GM12878 (cell line): ENCODE results near the gene GNL3. TPM values are rescaled to one million over a fixed set of nuclear protein-coding genes. Genes with fewer than 3 reads are reported as not detected.

ENCODE experiments used
- ATAC-seq: fragments of 200-7000 bp; cut with Tn5 transposase; 3 replicates; pipeline ENCODE4 v1.9.1; 2020; ENCODE audit warnings: mild to moderate bottlenecking, moderate library complexity
- BruUV-seq: library from RNA; stranded (reverse); fragments of 400-500 nt; replicated peaks from 2 replicates; lab custom pipeline; 2021; lab: Mats Ljungman, UMichigan
- CTCF ChIA-PET: fragments of 300-600 bp; sonication (Branson Sonifier 250); formaldehyde crosslinking; extraction: SDS; loops from one replicate; lab custom pipeline; 2021; ENCODE audit warnings: inconsistent platforms; lab: Yijun Ruan, JAX
- POLR2A ChIA-PET: fragments of 350-600 bp; formaldehyde crosslinking; extraction: SDS; loops from one replicate; lab custom pipeline; 2021; ENCODE audit warnings: inconsistent platforms; lab: Charles Lee
- RAD21 ChIA-PET: fragments of 300-600 bp; sonication (Branson Sonifier 250); formaldehyde crosslinking; loops from one replicate; lab custom pipeline; 2023; ENCODE audit warnings: antibody characterized with exemption; ENCODE audit not compliant: unreplicated experiment; lab: Charles Lee
- SMC1A ChIA-PET: fragments of 300-600 bp; sonication (Branson Sonifier 250); formaldehyde crosslinking; loops from one replicate; lab custom pipeline; 2023; ENCODE audit not compliant: unreplicated experiment, uncharacterized antibody; lab: Charles Lee
- DNase-seq: peaks from one replicate; pipeline ENCODE4 v3.0.0-alpha.2; 2011; ENCODE audit warnings: low read depth, low spot score
- FAIRE-seq: peaks from 3 replicates; lab custom pipeline; 2011; peaks lifted over from hg19 to GRCh38; lab: Jason Lieb, UNC
- H2AFZ ChIP-seq: 2 replicates; pipeline ENCODE4 v1.6.0; 2011; ENCODE audit warnings: low read depth, low read length, control low read depth; ENCODE audit not compliant: control insufficient read depth
- H3K27ac ChIP-seq: 2 replicates; pipeline ENCODE4 v1.5.1; 2011; ENCODE audit warnings: control low read depth; ENCODE audit not compliant: control insufficient read depth, insufficient read depth
- H3K27me3 ChIP-seq, 2 experiments: replicated peaks in 1 of 2; 2 replicates each; pipeline versions ENCODE4 v1.6.0 to v1.6.1; 2011; ENCODE audit warnings: low read length in 1 of 2; ENCODE audit not compliant: control insufficient read depth in 2 of 2, insufficient read depth in 2 of 2
- H3K36me3 ChIP-seq, 2 experiments: 2 replicates each; pipeline ENCODE4 v1.5.1; 2011; ENCODE audit warnings: low read length in 1 of 2; ENCODE audit not compliant: control insufficient read depth in 2 of 2, insufficient read depth in 2 of 2
- H3K4me1 ChIP-seq: 2 replicates; pipeline ENCODE4 v1.6.1; 2011; ENCODE audit warnings: mild to moderate bottlenecking, low read length, moderate library complexity, mixed read lengths; ENCODE audit not compliant: control insufficient read depth, insufficient read depth
- H3K4me2 ChIP-seq: 2 replicates; pipeline ENCODE4 v1.6.0; 2011; ENCODE audit warnings: control low read depth; ENCODE audit not compliant: control insufficient read depth, insufficient read depth
- H3K4me3 ChIP-seq: fragments of 200-600 bp; sonication (generic); 2 replicates; pipeline ENCODE4 v1.5.1; 2016
- H3K79me2 ChIP-seq: 2 replicates; pipeline ENCODE4 v1.6.0; 2011; ENCODE audit warnings: low read length; ENCODE audit not compliant: control insufficient read depth, insufficient read depth
- H3K9ac ChIP-seq: 2 replicates; pipeline ENCODE4 v1.8.0; 2011; ENCODE audit warnings: low read length, control low read depth, mixed read lengths; ENCODE audit not compliant: control insufficient read depth, insufficient read depth
- H3K9me3 ChIP-seq: replicated peaks from 3 replicates; pipeline ENCODE4 v1.5.1; 2011; ENCODE audit warnings: mild to moderate bottlenecking, low read length; ENCODE audit not compliant: control insufficient read depth, insufficient read depth
- H4K20me1 ChIP-seq: 2 replicates; pipeline ENCODE4 v1.6.0; 2011; ENCODE audit not compliant: control insufficient read depth, insufficient read depth
- ATF7 ChIP-seq: fragments of 450-650 bp; IDR thresholded peaks from 2 replicates; pipeline ENCODE4 v1.6.1; 2016; ENCODE audit warnings: low read depth, mild to moderate bottlenecking
- CEBPB ChIP-seq, 2 experiments: fragments of 150-350 bp in 1 of 2; IDR thresholded peaks; 2 replicates each; pipeline ENCODE4 v1.6.1; 2012 to 2014; ENCODE audit warnings: low read depth in 2 of 2, low read length in 2 of 2, borderline replicate concordance in 1 of 2, inconsistent platforms in 1 of 2
- DPF2 ChIP-seq: fragments of 450-650 bp; IDR thresholded peaks from 2 replicates; pipeline ENCODE4 v1.6.1; 2017; ENCODE audit warnings: mild to moderate bottlenecking
- LARP7 ChIP-seq: fragments of 450-650 bp; IDR thresholded peaks from 2 replicates; pipeline ENCODE4 v1.6.1; 2017; ENCODE audit warnings: mild to moderate bottlenecking
- NBN ChIP-seq: fragments of 450-650 bp; IDR thresholded peaks from 2 replicates; pipeline ENCODE4 v1.6.1; 2016
- NR2F1 ChIP-seq: fragments of 450-650 bp; conservative IDR thresholded peaks from 2 replicates; pipeline ENCODE4 v1.6.1; 2017; ENCODE audit warnings: mild to moderate bottlenecking
- PML ChIP-seq: IDR thresholded peaks from 2 replicates; pipeline ENCODE4 v1.6.1; 2012; ENCODE audit warnings: low read length, inconsistent platforms
- POLR2A ChIP-seq: IDR thresholded peaks from 2 replicates; pipeline ENCODE4 v1.6.1; 2011; ENCODE audit warnings: low read depth, mild to moderate bottlenecking, low read length
- SREBF2 ChIP-seq: IDR thresholded peaks from 2 replicates; pipeline ENCODE4 v1.6.1; 2012; ENCODE audit warnings: mild to moderate bottlenecking, low read length
- STAT1 ChIP-seq: fragments of 450-650 bp; conservative IDR thresholded peaks from 2 replicates; pipeline ENCODE4 v1.6.1; 2014; ENCODE audit warnings: antibody characterized with exemption, mild to moderate bottlenecking
- WGBS: methylation state at CpG from one replicate; pipeline ENCODE4 v1.1.6; 2016; ENCODE audit warnings: low lambda C conversion rate; ENCODE audit not compliant: insufficient replicate concordance, insufficient coverage; ENCODE audit errors: missing lambda C conversion rate; 5-methylcytosine and 5-hydroxymethylcytosine counted together
- in situ Hi-C: fragments of 300-500 bp; cut with MboI; formaldehyde crosslinking; loops from 9 replicates; pipeline ENCODE4 v1.14.3; 2018; ENCODE audit warnings: mixed read lengths
- intact Hi-C: fragments of 100-400 bp; cut with micrococcal nuclease; formaldehyde crosslinking; loops from one replicate; pipeline ENCODE4 v1.14.2; 2022; ENCODE audit not compliant: unreplicated experiment
- polyA plus RNA-seq, 11 experiments: library from polyadenylated mRNA; depleted of rRNA in 4 of 11; unstranded in 6 of 11; stranded (reverse) in 5 of 11; fragments of >200 nt; fragmentation: Nextera tagmentation in 4 of 11; fragmentation: Illumina TruSeq in 1 of 11; extraction: Ambion mirVana in 4 of 11; extraction: Trizol in 1 of 11; gene quantifications; 1 replicate in 1 of 11; 2 replicates in 10 of 11; pipeline versions ENCODE4 v1.2.1 to v1.2.3, GENCODE V29; 2011 to 2016; ENCODE audit warnings: inconsistent platforms in 2 of 11, missing spikeins in 2 of 11, low read depth in 1 of 11
- total RNA-seq, 4 experiments: library from RNA; depleted of rRNA in 3 of 4; stranded (reverse); fragments of >200 nt in 3 of 4; fragmentation: Illumina TruSeq in 1 of 4; extraction: Trizol in 1 of 4; gene quantifications; 2 replicates each; pipeline versions ENCODE4 v1.2.1 to v1.2.3, GENCODE V29; 2013 to 2021
- TF ChIP-seq, protein P1 (sequence below): fragments of 450-650 bp; IDR thresholded peaks from 2 replicates; pipeline ENCODE4 v1.6.1; 2017; ENCODE audit warnings: borderline replicate concordance
- TF ChIP-seq, protein P2 (sequence below): IDR thresholded peaks from 2 replicates; pipeline ENCODE4 v1.6.1; 2011; ENCODE audit warnings: mild to moderate bottlenecking, low read depth, low read length, moderate library complexity; ENCODE audit not compliant: insufficient replicate concordance

Gene GNL3
- total and polyA plus RNA-seq, 10 of the 15 experiments (the other 5 are each of a cell fraction or from before 2014, with no cell fraction given) = 172 to 368 (median 257) TPM

DNA sequence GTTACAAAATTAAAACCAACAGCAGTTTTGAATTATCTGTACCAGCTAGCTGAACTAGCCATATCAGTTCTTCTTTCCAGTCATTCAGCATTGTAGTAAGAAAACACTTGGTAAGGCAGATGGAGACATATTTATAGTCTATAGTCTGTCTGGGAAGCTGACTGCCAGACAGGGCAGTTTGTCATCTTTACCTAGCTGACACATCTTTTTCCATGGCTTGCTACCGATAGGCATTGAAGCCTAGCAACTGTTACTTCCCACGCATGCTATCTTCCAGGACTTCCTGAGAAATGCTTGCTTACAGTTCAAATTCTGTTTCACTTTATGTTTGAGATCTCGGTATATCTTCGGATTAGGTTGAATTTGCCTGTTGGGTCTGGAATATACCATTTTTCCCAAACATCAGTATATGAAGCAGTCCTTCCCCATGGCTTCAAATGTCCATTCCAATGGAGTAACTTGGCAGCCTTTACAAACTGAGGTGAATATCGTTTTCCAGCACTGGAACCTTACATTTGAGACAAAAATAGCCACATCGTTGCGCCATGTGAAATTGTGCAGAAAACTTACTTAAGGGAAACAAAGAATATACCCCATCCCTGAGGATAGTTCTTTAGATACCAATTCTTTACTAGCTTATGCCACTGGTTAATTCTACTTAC is 8.8 kb downstream of the GNL3 start:
- Histone ChIP-seq H3K9ac (no peak overlapping the region), H3K4me1 (peaks cover 36% of the 10 kb centered on the region), H3K79me2 (peaks cover 16% of the 10 kb centered on the region), H2AFZ (no peak overlapping the region), H3K36me3 (peaks cover 19 to 54% of the 10 kb centered on the region in 2 experiments), H3K4me2 (no peak overlapping the region; the same call in 1 of the 2 replicates), H4K20me1 (no peaks in the 10 kb centered on the region), H3K9me3 (no peaks in the 10 kb centered on the region), H3K27ac (no peak overlapping the region), H3K4me3 (no peak overlapping the region), H3K27me3 (no peaks in the 10 kb centered on the region)
- ChIA-PET SMC1A (interaction anchor here (1.0 to 1.7 kb wide), 3 partner anchors 8 to 149 kb away, joined by 3 to 5 read pairs (median 3); no protein-coding TSS in a partner anchor), POLR2A (no interaction called here), CTCF (no interaction called here), RAD21 (no interaction called here)
- TF ChIP-seq POLR2A (peak; percentile 39; the same call in 1 of the 2 replicates), STAT1 (no peak)
- WGBS = 86% methylated on average over 7 of the region's 7 CpGs
- TSS peak; percentile 72 for BruUV-seq
- in situ Hi-C loops = no loop called here
- DNase-seq (no peak), ATAC-seq (no peak), FAIRE-seq (no peak)
- intact Hi-C loops = no loop called here

DNA sequence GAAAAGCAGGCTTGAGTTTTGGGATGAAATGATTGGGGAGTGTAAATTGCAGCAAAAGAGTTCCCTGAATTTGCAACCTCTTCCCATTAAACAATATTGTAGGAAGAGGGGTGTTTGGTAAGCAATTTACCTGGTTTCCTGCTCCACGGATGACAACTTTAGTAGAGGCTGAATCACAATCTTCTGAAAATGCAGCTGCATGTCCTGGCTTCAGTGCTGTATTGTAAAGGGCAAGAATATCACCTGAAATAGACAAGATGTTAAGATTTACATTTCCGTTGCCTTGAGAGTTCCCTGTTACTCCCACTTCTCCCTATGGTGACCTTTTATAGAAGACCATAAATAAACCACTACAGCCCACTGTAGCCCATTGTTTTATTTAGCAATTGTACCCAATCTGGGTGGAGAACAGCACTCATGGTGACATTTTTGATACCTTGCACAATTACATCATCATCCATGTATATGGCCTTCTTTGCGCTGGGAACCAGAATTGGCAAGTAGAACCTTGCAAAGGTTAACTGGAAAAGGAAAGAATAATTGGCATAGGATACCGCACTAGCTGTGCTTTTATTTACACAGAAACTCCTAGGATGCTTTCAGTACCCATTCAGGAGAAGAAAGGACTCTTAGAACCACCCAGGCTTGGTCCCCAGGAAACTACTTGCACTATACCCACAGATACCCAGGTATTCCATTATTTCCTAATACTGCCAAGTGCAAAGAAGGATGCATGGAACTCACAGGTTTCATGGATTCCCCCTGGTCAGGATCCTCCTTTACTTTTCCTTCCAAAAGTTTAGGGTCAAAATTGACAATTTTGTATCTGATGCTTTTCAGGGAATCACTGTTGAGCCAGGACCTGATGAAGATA is 10.2 kb downstream of the GNL3 start:
- Histone ChIP-seq H3K36me3 (peaks cover 15 to 41% of the 10 kb centered on the region in 2 experiments), H3K4me3 (peak overlapping the region; percentile 14; the same call in 1 of the 2 replicates), H2AFZ (no peak overlapping the region), H3K9me3 (no peaks in the 10 kb centered on the region), H3K79me2 (peaks cover 9% of the 10 kb centered on the region), H3K9ac (no peak overlapping the region), H3K4me2 (peak overlapping the region; percentile 85; the same call in 1 of the 2 replicates), H3K27me3 (no peaks in the 10 kb centered on the region), H3K27ac (peak overlapping the region; percentile 91), H4K20me1 (no peaks in the 10 kb centered on the region), H3K4me1 (peaks cover 36% of the 10 kb centered on the region)
- no peak for DNase-seq
- FAIRE-seq = no peak
- CTCF ChIA-PET = interaction anchor here (0.7 to 1.2 kb wide), 2 partner anchors 14 to 18 kb away, joined by 3 read pairs; no protein-coding TSS in a partner anchor
- POLR2A ChIA-PET = interaction anchor here (0.6 to 2.5 kb wide), 8 partner anchors 10 to 619 kb away, joined by 3 to 25 read pairs (median 3); partner anchors contain the start of genes GLT8D1, GNL3, PBRM1 and SPCS1
- RAD21 ChIA-PET = interaction anchor here (0.8 to 1.6 kb wide), 5 partner anchors 9 to 59 kb away, joined by 3 to 6 read pairs (median 5); partner anchors contain the start of genes GLT8D1 and SPCS1
- in situ Hi-C loops = no loop called here
- WGBS = 73% methylated on average over 4 of the region's 4 CpGs
- SMC1A ChIA-PET = interaction anchor here (0.7 to 2.1 kb wide), 5 partner anchors 9 to 42 kb away, joined by 3 to 17 read pairs (median 4); partner anchors contain the start of genes GLT8D1 and SPCS1
- intact Hi-C loops = no loop called here
- ATAC-seq = peak; percentile 10
- no TSS peak for BruUV-seq
- no peak for TF ChIP-seq NBN
- TF ChIP-seq, protein P1, sequence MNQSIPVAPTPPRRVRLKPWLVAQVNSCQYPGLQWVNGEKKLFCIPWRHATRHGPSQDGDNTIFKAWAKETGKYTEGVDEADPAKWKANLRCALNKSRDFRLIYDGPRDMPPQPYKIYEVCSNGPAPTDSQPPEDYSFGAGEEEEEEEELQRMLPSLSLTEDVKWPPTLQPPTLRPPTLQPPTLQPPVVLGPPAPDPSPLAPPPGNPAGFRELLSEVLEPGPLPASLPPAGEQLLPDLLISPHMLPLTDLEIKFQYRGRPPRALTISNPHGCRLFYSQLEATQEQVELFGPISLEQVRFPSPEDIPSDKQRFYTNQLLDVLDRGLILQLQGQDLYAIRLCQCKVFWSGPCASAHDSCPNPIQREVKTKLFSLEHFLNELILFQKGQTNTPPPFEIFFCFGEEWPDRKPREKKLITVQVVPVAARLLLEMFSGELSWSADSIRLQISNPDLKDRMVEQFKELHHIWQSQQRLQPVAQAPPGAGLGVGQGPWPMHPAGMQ = no peak
- TF ChIP-seq PML = no peak; the same call in 1 of the 2 replicates
- TF ChIP-seq CEBPB (IDR thresholded peaks at IDR 0.05; ENCODE audit: borderline replicate concordance in 1 of 2, low read depth in 2 of 2, low read length in 2 of 2) = no peak
- TF ChIP-seq SREBF2 = no peak
- TF ChIP-seq LARP7 = no peak
- no peak for TF ChIP-seq DPF2
- TF ChIP-seq ATF7 = no peak
- TF ChIP-seq POLR2A = peak; percentile 45; the same call in 1 of the 2 replicates
- TF ChIP-seq, protein P2, sequence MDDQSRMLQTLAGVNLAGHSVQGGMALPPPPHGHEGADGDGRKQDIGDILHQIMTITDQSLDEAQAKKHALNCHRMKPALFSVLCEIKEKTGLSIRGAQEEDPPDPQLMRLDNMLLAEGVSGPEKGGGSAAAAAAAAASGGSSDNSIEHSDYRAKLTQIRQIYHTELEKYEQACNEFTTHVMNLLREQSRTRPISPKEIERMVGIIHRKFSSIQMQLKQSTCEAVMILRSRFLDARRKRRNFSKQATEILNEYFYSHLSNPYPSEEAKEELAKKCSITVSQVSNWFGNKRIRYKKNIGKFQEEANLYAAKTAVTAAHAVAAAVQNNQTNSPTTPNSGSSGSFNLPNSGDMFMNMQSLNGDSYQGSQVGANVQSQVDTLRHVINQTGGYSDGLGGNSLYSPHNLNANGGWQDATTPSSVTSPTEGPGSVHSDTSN = no peak
- no peak for TF ChIP-seq NR2F1
